HTR-8/SVneo (cell line): Measurements from ENCODE around the gene SPECC1.
A peak's percentile ranks its signal among the peaks of the same experiment; 100 is the strongest.
"Not testable (repeated sequence)": the region's sequence is repeated elsewhere in the genome, so short reads cannot be mapped to it uniquely, and the experiment has no call there.

Experiments used
- DNase-seq: peaks from one replicate; pipeline ENCODE4 v3.0.0; 2011; ENCODE audit warnings: low spot score, mixed read lengths; ENCODE audit not compliant: insufficient read length
- FAIRE-seq: peaks from 2 replicates; lab custom pipeline; 2011; peaks lifted over from hg19 to GRCh38; lab: Jason Lieb, UNC

The SPECC1 gene

GRCh38 chr17:20158580-20158979 lies 149.4 kb downstream of the SPECC1 start:
- FAIRE-seq (no peak), DNase-seq (no peak)

GRCh38 chr17:20159406-20160069 lies 150.4 kb downstream of the SPECC1 start:
- DNase-seq (no peak), FAIRE-seq (peak; percentile 23)

- not testable (repeated sequence) for FAIRE-seq, DNase-seq
Measured at GRCh38 chr17:20165516-20165915, 156.4 kb downstream of the SPECC1 start.

- DNase-seq: no peak
- FAIRE-seq: peak; percentile 55
Measured at GRCh38 chr17:20170085-20170484, 160.9 kb downstream of the SPECC1 start.

GRCh38 chr17:20171741-20172365 lies 162.7 kb downstream of the SPECC1 start:
- DNase-seq (no peak), FAIRE-seq (peak; percentile 72)

- FAIRE-seq (peak; percentile 46), DNase-seq (no peak)
Measured at GRCh38 chr17:20172376-20172775, 163.2 kb downstream of the SPECC1 start.

- no peak for DNase-seq
- FAIRE-seq: peak; percentile 9
Measured at GRCh38 chr17:20173091-20173490, 163.9 kb downstream of the SPECC1 start.

- FAIRE-seq (peak; percentile 81), DNase-seq (peak; percentile 66)
Measured at GRCh38 chr17:20174588-20175265, 165.6 kb downstream of the SPECC1 start.

- FAIRE-seq (peak; percentile 38), DNase-seq (no peak)
Measured at GRCh38 chr17:20179041-20179440, 169.9 kb downstream of the SPECC1 start.

GRCh38 chr17:20180661-20181060 lies 171.5 kb downstream of the SPECC1 start:
- DNase-seq (no peak), FAIRE-seq (no peak)

GRCh38 chr17:20184181-20184580 lies 175.0 kb downstream of the SPECC1 start:
- FAIRE-seq (no peak), DNase-seq (no peak)

GRCh38 chr17:20184977-20185619 lies 175.9 kb downstream of the SPECC1 start:
- peak; percentile 23 for FAIRE-seq
- no peak for DNase-seq

GRCh38 chr17:20187049-20187448 lies 177.9 kb downstream of the SPECC1 start:
- FAIRE-seq (no peak), DNase-seq (no peak)

GRCh38 chr17:20189302-20189701 lies 180.1 kb downstream of the SPECC1 start:
- FAIRE-seq (no peak), DNase-seq (no peak)

GRCh38 chr17:20189979-20190378 lies 180.8 kb downstream of the SPECC1 start:
- DNase-seq (no peak), FAIRE-seq (no peak)

- no peak for DNase-seq
- peak; percentile 13 for FAIRE-seq
Measured at GRCh38 chr17:20190605-20191004, 181.4 kb downstream of the SPECC1 start.

GRCh38 chr17:20191056-20191455 lies 181.9 kb downstream of the SPECC1 start:
- DNase-seq (no peak), FAIRE-seq (peak; percentile 20)

GRCh38 chr17:20196286-20196685 lies 187.1 kb downstream of the SPECC1 start:
- not testable (repeated sequence) for DNase-seq, FAIRE-seq

- DNase-seq: no peak
Measured at GRCh38 chr17:20197272-20197926, 188.2 kb downstream of the SPECC1 start.

More at GRCh38 chr17:20197272-20197926, 188.2 kb downstream of the SPECC1 start:
- FAIRE-seq: no peak
